Ramos (cell line): ENCODE measurements around the gene SLC7A11.
"Not testable (repeated sequence)": the region's sequence is repeated elsewhere in the genome, so short reads cannot be mapped to it uniquely, and the experiment has no call there.

Experiments
- in situ Hi-C: fragments of 300-500 bp; cut with MboI; formaldehyde crosslinking; loops from one replicate; pipeline ENCODE4 v1.14.3; 2022; ENCODE audit warnings: low sequenced_read_pairs; ENCODE audit not compliant: unreplicated experiment

The SLC7A11 gene

GRCh38 chr4:138247643-138248042 is 5.5 kb upstream of the SLC7A11 start:
- in situ Hi-C loops, result no loop called here

GRCh38 chr4:138243369-138243768 is 1.2 kb upstream of the SLC7A11 start:
- in situ Hi-C loops, result no loop called here

GRCh38 chr4:138242834-138243156 is 646 bp upstream of the SLC7A11 start:
- in situ Hi-C loops, result no loop called here

DNA sequence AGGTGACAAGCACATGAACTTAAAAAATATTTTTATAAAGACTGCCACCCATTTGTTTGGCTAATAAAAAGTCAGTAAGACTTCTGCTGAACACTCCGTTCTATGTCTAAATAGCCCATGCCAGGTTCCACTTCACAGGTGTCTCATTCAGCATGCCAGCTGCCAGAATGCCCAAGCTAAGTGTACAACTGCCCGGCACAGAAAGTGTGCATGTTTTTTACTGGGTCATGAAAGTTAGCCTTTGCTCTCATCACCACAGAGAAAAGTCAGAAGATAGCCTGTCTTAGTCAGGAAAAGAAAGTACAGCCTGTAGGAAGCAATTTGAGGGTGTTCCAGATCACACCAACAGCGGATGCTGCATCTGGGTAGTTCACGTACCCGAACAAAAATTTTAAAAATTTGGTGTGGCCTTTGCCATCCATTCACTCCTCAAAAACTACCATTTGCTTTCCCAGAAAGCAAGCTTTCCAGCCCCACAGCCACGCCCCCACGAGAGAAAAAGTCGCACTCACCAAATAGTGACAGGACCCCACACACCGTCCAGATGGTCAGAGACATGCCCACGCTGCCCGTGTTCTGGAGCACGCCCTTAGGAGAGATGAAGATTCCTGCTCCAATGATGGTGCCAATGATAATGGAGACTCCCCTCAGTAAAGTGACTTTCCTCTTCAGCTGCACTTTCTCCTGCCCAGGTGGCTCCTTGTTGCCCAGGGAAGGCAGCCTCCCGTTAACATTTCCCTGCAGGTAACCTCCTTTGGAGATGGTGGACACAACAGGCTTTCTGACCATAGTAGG is 671 bp downstream of the SLC7A11 start:
- in situ Hi-C loops, result no loop called here

DNA sequence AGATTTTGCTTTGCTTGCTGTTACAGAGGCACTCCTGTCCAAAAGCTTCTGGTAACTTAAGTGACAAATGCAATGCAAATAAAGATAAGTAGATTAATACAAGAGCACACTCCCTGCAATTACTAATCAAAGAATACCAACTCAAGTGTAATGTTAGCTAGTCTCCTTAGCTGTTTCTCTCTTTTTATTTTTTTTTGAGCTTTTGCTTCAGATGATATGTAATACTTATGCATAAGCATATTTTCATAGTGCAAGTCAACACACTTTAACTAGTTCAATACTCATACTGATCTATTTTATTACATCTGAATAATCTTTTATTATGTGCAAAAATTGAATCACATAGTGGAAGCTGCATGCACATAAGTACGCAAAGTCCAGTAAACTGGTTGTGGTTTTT is 2.7 kb downstream of the SLC7A11 start:
- in situ Hi-C loops, result no loop called here

DNA sequence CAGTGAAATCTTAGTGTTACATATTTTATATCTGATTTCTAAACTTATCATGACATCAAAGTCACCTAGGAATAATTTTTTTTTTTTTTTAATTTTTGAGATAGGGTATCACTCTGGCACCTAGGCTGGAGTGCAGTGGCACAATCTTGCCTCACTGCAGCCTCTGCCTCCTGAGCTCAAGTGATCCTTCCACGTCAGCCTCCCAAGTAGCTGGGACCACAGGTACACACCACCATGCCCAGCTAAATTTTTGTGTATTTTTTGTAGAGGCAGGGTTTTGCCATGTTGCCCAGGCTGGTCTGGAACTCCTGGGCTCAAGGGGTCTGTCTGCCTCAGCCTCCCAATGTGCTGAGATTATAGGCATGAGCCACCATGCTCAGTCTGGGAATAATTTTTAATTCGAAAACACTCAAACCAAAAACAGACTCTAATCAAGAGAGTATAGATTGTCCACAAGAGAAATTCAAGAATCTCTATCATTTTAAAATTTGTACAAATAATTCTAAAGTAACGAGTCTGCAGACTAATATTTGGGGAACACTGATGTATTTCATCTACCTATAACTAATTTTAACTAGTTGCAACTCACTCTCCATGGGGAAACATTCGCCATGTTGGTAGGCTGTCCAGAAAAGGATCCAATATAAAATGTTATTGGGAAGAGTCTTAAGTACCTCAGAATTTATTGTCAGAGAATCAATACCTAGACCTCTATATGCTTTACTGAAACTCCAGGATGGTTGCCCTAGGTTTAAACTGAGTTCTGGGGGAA is 3.4 kb downstream of the SLC7A11 start:
- in situ Hi-C loops, result no loop called here

GRCh38 chr4:138237132-138237531 is 5.0 kb downstream of the SLC7A11 start:
- in situ Hi-C loops, result not testable (repeated sequence)

GRCh38 chr4:138236037-138236436 is 6.1 kb downstream of the SLC7A11 start:
- in situ Hi-C loops, result no loop called here

GRCh38 chr4:138235419-138235952 is 6.7 kb downstream of the SLC7A11 start:
- in situ Hi-C loops, result no loop called here

- in situ Hi-C loops, result no loop called here
These were observed 7.9 kb downstream of the SLC7A11 start for GRCh38 chr4:138234248-138234647.

DNA sequence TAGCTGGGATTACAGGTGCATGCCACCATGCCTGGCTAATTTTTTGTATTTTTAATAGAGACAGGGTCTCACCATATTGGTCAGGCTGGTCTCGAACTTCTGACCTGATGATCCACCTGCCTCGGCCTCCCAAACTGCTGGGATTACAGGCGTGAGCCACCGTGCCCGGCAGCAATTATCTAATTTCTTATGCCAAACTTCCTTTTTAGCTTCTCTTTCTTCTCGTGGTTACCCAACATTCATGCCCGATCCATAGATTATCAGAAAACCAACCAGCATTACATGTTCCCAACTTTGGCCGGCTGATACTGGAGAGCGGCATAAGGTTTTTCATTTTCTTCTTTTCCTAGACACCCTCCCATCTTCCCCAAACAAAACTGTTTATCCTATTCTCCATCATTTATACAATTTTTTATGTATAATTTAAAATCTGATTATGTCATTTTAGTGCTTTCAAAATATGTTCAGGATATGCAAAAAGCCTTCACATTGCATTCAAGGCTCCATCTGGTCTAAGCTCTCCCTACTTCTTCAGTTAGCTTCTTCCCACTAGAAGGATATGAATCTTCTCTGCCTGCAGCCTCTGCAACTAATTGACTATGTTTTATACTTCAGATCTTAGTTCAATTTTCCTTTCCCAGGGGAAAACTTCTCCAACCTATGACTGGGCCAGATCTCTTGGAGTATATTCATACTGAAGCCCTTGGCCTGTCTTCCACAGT is 8.7 kb downstream of the SLC7A11 start:
- in situ Hi-C loops, result no loop called here

DNA sequence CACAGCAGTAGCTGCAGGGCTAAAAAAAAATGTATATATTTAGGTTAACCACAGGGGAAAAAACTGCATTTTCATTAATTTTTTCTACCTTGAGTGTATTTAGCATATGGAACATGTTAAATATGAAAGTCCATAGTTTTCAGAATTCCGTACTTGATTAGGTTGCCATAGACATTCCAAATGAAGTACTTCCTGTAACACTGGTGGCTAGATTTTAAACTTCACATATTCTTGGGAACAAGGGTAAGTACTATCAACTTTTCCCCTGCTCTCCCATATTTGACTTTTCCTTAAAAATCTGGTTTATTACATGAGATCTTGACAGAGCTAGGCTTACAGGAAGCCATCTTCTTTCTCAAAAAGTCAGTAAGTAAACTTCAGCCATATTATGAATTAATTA is 9.8 kb downstream of the SLC7A11 start:
- in situ Hi-C loops, result no loop called here

DNA sequence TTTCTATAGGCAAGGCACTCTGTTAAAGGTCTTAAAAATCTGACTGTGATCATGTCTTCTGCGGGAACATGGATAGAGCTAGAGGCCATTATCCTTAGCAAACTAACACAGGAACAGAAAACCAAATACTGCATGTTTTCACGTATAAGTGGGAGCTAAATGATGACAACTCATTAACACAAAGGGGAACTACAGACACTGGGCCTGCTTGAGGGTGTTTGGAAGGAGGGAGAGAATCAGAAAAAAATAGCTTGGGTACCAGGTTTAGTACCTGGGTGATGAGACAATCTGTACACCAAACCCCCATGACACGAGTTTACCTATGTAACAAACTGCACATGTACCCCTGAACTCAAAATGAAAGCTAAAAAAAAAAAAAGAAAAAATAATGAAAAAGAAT is 12.1 kb downstream of the SLC7A11 start:
- in situ Hi-C loops, result no loop called here

GRCh38 chr4:138229160-138229559 is 13.0 kb downstream of the SLC7A11 start:
- in situ Hi-C loops, result no loop called here

DNA sequence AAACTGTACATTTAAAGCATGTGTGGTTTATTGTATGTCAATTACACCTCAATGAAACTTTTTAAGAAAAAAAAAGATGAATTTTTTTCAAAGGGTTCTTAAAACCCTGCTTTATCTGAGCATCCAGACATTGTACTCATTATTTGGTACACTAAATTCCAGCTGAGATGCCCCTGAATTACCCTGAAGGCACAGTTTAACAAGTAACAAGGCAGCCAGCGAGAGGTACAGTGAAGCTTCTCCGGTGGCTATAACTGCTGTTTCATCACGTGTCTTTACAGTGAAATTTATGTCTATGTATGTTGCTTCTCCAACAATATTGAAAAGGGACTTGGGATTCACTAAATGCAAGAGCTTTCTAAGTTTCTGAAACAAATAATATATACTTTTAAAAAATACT is 15.8 kb downstream of the SLC7A11 start:
- in situ Hi-C loops, result no loop called here

DNA sequence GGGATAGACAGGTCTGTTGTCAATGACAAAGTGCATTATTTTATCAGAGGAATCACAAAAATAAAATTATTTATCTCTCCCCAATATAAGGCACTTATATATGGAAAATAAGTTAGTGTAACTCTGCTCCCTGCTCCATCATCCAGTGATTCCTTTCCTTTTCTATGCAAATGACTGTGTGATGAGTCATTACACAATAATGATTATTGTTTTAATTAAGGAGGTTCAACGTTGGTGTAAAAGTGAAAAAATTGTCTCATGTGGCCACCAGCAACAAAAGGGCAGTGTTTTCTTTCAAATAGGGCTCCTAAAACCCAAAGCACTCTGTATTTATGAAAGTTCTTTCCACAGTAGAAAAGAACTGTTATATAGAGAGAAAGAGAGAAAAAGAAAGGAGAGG is 16.7 kb downstream of the SLC7A11 start:
- in situ Hi-C loops, result no loop called here

DNA sequence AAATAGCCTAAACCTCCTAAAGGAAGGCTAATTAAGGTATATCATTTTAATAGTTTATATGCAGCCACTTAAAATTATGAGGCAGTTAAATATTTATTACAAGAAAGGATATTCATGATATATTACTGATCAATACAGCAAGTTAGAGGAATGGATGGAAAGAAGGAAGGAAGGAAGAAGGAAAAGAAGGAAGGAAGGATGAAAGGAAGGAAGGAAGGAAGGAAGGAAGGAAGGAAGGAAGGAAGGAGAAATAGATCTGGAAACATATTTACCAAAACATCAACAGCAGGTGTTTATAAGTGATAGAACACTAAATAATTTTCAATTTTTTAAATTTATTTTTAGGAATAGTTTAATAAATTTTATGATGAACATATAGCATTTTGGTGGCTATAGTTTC is 17.5 kb downstream of the SLC7A11 start:
- in situ Hi-C loops, result no loop called here

DNA sequence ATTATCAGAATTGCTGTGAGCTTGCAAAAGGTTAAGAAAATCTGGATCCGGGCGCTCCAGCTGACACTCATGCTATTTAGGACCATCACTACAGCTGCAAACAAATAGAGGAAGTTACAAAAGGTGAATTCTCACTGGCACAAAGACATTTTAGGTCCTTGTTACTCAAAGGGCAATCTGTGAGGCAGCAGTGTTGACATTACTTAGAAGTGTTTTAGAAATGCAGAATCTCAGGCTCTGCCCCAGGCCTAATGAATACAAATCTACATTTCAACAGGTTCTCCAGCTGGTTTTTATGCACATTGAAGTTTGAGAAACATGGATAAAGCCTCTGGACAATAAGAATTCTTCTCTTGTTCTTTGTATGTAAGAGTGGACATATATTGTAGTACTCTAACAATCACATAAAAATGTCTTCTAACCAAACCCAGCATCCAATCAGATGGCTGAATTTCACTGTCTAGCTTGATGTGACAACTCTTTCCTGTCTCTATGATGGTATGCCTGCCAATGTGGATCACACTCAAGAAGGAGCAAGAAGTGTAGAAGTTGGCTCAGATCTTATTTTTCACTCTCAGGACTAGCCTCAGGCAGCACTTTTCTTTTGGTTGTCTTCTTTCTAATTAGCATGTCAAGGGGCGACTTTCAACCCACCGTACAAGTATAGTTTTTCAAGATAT is 18.8 kb downstream of the SLC7A11 start:
- in situ Hi-C loops, result no loop called here

DNA sequence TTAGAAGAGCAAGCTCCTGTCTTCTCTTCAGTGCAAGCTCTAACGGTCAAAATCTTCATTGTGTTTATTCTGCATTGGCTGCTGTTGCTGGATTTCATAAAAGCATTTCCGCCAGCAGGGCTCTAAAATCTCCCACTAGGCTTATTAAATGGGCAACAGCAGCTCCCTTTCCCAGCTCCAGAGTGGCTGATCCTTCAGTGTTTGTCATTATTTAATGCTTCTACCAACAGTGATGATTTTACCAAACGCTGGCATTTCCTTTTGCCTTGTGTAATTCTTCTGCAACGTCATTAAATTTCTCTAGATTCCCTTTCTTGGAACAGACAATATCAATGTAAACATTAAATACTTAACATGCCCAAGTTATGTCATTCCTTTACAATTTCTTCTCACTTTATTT is 20.1 kb downstream of the SLC7A11 start:
- in situ Hi-C loops, result no loop called here

DNA sequence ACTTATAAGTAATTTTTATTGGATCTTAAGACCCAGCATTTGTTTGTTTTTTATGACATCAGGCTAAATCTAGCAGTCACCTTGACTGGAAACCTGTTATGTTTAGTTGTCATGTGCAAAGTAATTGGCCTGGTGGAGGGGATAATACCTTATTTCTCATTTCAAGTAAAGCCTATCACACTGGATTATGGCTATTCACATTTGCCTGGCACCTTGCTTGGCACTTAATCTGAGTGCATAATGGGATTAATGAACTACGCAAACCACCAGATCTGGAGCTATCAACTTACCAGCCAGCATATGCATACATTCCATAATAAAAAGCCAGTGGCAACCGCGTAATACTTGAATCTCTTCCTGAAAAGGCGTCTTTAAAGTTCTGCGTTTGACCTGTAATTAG is 23.2 kb downstream of the SLC7A11 start:
- in situ Hi-C loops, result no loop called here
